ENCODE data around the gene KLB.
A peak's percentile ranks its signal among the peaks of the same experiment; 100 is the strongest.
"Not testable (repeated sequence)": the region's sequence is repeated elsewhere in the genome, so short reads cannot be mapped to it uniquely, and the experiment has no call there.

The KLB gene

GRCh38 chr4:39365830-39366771 is 40.6 kb upstream of the KLB start, which contains the start of gene RFC1:
Gene RFC1 (minus strand): TSS chr4:39366362. CDS start chr4:39366241, 121 bp downstream.
- peak; percentile 91 for DNase-seq (ENCODE audit: low read depth)
- peak within 1 kb of the TSS; percentile 96 for H3K4me3 ChIP-seq (ENCODE audit: control insufficient read depth, low read depth, low read length)
- no peak for TF ChIP-seq CTCF (conservative IDR thresholded peaks at IDR 0.05; ENCODE audit: control insufficient read depth, insufficient read depth, low read depth, low read length)

GRCh38 chr4:39367166-39367565 is 39.6 kb upstream of the KLB start:
- no peak for TF ChIP-seq CTCF (conservative IDR thresholded peaks at IDR 0.05; ENCODE audit: control insufficient read depth, insufficient read depth, low read depth, low read length)
- DNase-seq (ENCODE audit: low read depth), result no peak
- no peak overlapping the region for H3K4me3 ChIP-seq (ENCODE audit: control insufficient read depth, low read depth, low read length)

GRCh38 chr4:39369301-39369700 is 37.4 kb upstream of the KLB start:
- no peak for DNase-seq (ENCODE audit: low read depth)
- TF ChIP-seq CTCF (conservative IDR thresholded peaks at IDR 0.05; ENCODE audit: control insufficient read depth, insufficient read depth, low read depth, low read length), result no peak
- H3K4me3 ChIP-seq (ENCODE audit: control insufficient read depth, low read depth, low read length), result no peak overlapping the region

GRCh38 chr4:39371209-39371608 is 35.5 kb upstream of the KLB start:
- H3K4me3 ChIP-seq (ENCODE audit: control insufficient read depth, low read depth, low read length); DNase-seq (ENCODE audit: low read depth): not testable (repeated sequence)

GRCh38 chr4:39375478-39375877 is 31.3 kb upstream of the KLB start:
- H3K4me3 ChIP-seq (ENCODE audit: control insufficient read depth, low read depth, low read length), result no peak overlapping the region
- TF ChIP-seq CTCF (conservative IDR thresholded peaks at IDR 0.05; ENCODE audit: control insufficient read depth, insufficient read depth, low read depth, low read length), result no peak
- no peak for DNase-seq (ENCODE audit: low read depth)

- no peak overlapping the region for H3K4me3 ChIP-seq (ENCODE audit: control insufficient read depth, low read depth, low read length)
- no peak for TF ChIP-seq CTCF (conservative IDR thresholded peaks at IDR 0.05; ENCODE audit: control insufficient read depth, insufficient read depth, low read depth, low read length)
- DNase-seq (ENCODE audit: low read depth), result no peak
Measured at GRCh38 chr4:39383690-39384089, 23.0 kb upstream of the KLB start.

- no peak for DNase-seq (ENCODE audit: low read depth)
- H3K4me3 ChIP-seq (ENCODE audit: control insufficient read depth, low read depth, low read length), result no peak overlapping the region
- no peak for TF ChIP-seq CTCF (conservative IDR thresholded peaks at IDR 0.05; ENCODE audit: control insufficient read depth, insufficient read depth, low read depth, low read length)
Measured at GRCh38 chr4:39384563-39384962, 22.2 kb upstream of the KLB start.

Data from fibroblast of mammary gland (primary cell).